Pancreas (tissue), 10 donors: ENCODE measurements around the gene TMED1. TPM values are rescaled to one million over a fixed set of nuclear protein-coding genes. Genes with fewer than 3 reads are reported as not detected.

Experiments
- ATAC-seq, 4 donors: fragments of 200-7000 bp; cut with Tn5 transposase; one replicate each; pipeline versions ENCODE4 v1.8.0 to v1.9.1; 2020; ENCODE audit warnings: mild to moderate bottlenecking in 4 of 4, moderate library complexity in 4 of 4
- DNase-seq, 6 donors: peaks; one replicate each; pipeline ENCODE4 v3.0.0-alpha.2; 2020
- FAIRE-seq: peaks from 2 replicates; lab custom pipeline; 2012; peaks lifted over from hg19 to GRCh38; lab: Jason Lieb, UNC
- H3K27ac ChIP-seq, 4 donors: fragments of 200-600 bp; sonication (generic); 1 replicate in 3 of 4; 2 replicates in 1 of 4; pipeline versions ENCODE4 v1.5.0 to v1.8.0; 2020
- H3K27me3 ChIP-seq, 4 donors: fragments of 200-600 bp; one replicate each; pipeline ENCODE4 v1.8.0; 2021
- H3K36me3 ChIP-seq, 3 donors: fragments of 200-600 bp; sonication (generic) in 1 of 3; one replicate each; pipeline versions ENCODE4 v1.5.0 to v1.8.0; 2020 to 2021
- H3K4me1 ChIP-seq, 3 donors: fragments of 200-600 bp; one replicate each; pipeline ENCODE4 v1.8.0; 2021
- H3K4me3 ChIP-seq, 4 donors: fragments of 200-600 bp; sonication (generic) in 2 of 4; one replicate each; pipeline versions ENCODE4 v1.5.0 to v1.8.0; 2020 to 2021
- H3K9me3 ChIP-seq, 4 donors: fragments of 200-600 bp; one replicate each; pipeline ENCODE4 v1.8.0; 2021
- WGBS, 2 donors: extraction: QIAGEN DNeasy Blood & Tissue Kit; methylation state at CpG; one replicate each; pipeline ENCODE4 v1.1.7; 2013; 5-methylcytosine and 5-hydroxymethylcytosine counted together
- intact Hi-C, 3 donors: fragments of 100-400 bp; cut with DNase I; formaldehyde crosslinking; loops; one replicate each; pipeline versions ENCODE4 v1.11.1 to v1.14.2; 2022
- polyA plus RNA-seq, 2 donors: library from polyadenylated mRNA; stranded (reverse); fragments of 200-250 nt; gene quantifications; one replicate each; pipeline ENCODE4 v1.2.3, GENCODE V29; 2013
- total RNA-seq, 6 donors: library from RNA; stranded (reverse); fragmentation: NEBNext Ultra II Directional in 4 of 6; extraction: Animal tissue kit (Norgen Biotek cat#: 25700) in 4 of 6; gene quantifications; one replicate each; pipeline versions ENCODE4 v1.2.1 to v1.2.4, GENCODE V29; 2021 to 2023
- TF ChIP-seq, protein P1 (sequence below), 4 donors: fragments of 200-600 bp; sonication (generic) in 3 of 4; IDR thresholded peaks; one replicate each; pipeline versions ENCODE4 v1.5.0 to v1.8.0; 2021; ENCODE audit warnings: antibody characterized with exemption in 4 of 4
- donor health status: healthy with polysubstance abuse.
- donor health status: DM: no; HTN: no; CAD: no; lungs with moderate emphysema.
- donor health status: DM: no; HTN: no; CAD: no.
- donor health status: control.
- donor health status: control.
- donor health status: Bipolar disorder and iron deficiency.
- donor health status: DM: yes; HTN: yes; CAD: no.
- donor health status: DM: no; HTN: no; CAD: no.
- donor health status: DM: no; HTN: no; CAD: no.
- donor health status: DM: yes; HTN: yes; CAD: no.

The TMED1 gene
- total and polyA plus RNA-seq, 8 donors: 13.6 to 32.3 (median 20.4) TPM

DNA sequence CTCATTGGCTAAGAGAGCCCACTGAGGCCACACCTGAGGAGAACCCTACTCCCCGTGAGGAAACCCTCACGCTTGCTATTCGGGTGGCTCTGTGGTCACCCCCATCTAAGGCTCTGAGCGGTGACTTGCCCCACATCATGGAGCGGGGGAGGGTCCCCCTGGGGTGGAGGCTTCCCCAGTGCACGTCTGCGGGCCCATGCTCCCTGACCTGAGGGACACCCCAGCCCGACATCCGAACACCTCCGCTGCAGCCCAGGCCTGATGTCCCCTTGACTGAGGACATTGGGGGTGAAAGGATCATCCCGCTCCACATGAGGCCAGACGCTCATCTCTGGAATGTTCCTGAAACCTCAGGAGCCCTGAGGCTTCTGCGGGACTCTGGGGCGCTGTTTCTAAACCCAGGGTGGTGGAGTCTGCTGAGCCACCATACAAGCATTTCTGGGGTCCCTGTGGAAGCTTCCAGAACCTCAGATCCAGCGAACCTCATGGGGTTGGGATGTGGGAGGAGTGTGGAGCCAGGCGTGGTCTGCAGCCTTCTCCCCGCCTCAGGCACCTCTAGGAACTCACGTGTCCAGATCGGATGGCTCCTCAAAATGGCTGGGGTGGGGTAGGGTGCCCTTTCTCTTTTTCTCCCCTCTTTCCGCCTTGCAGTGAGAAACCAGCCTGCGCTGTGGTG lies 19.9 kb downstream of the TMED1 start:
- H3K9me3 ChIP-seq: no peaks in the 10 kb centered on the region
- intact Hi-C loops: no loop called here
- ATAC-seq: no peak
- 93 to 94% methylated on average over 21 of the region's 21 CpGs for WGBS, 2 donors
- peak overlapping the region in 1 of 4 donors; percentile 20 for H3K4me3 ChIP-seq
- DNase-seq: no peak
- FAIRE-seq: no peak
- peaks cover 0 to 47% (median 8%) of the 10 kb centered on the region in 3 donors for H3K36me3 ChIP-seq
- H3K4me1 ChIP-seq: no peaks in the 10 kb centered on the region
- H3K27ac ChIP-seq: peak overlapping the region in 1 of 4 donors; percentile 50
- H3K27me3 ChIP-seq: no peaks in the 10 kb centered on the region
- TF ChIP-seq, protein P1, sequence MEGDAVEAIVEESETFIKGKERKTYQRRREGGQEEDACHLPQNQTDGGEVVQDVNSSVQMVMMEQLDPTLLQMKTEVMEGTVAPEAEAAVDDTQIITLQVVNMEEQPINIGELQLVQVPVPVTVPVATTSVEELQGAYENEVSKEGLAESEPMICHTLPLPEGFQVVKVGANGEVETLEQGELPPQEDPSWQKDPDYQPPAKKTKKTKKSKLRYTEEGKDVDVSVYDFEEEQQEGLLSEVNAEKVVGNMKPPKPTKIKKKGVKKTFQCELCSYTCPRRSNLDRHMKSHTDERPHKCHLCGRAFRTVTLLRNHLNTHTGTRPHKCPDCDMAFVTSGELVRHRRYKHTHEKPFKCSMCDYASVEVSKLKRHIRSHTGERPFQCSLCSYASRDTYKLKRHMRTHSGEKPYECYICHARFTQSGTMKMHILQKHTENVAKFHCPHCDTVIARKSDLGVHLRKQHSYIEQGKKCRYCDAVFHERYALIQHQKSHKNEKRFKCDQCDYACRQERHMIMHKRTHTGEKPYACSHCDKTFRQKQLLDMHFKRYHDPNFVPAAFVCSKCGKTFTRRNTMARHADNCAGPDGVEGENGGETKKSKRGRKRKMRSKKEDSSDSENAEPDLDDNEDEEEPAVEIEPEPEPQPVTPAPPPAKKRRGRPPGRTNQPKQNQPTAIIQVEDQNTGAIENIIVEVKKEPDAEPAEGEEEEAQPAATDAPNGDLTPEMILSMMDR (IDR thresholded peaks at IDR 0.05): no peak

DNA sequence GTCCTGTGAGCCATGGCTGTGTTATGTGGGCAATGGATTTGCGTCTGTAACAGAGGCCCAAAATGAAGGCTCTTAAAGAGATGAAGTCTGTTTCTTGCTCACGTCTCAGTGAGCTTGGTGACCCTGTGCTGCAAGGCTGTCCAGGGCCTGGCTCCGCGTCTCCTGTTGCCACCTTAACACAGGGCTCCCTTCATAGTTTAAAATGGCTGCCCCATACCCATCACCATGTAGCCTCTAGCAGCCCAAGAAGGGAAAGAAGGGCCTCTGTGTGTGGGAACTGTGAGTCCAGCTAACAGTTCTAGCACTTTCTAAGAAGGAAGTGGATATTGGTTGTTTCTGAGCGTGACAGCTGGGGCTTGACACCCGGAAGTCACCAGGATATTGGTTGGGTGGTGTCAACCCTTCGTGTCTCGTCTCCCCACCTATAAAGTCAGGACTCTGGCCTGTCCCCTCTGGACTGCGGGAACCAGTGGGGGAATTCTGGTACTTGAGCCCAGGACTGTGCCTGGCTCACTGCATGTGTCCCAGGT lies 20.9 kb downstream of the TMED1 start:
- ATAC-seq (no peak), DNase-seq (no peak), FAIRE-seq (no peak)
- intact Hi-C loops: no loop called here
- H3K36me3 ChIP-seq: peaks cover 0 to 48% (median 14%) of the 10 kb centered on the region in 3 donors
- no peaks in the 10 kb centered on the region for H3K27me3 ChIP-seq
- TF ChIP-seq, protein P1 (IDR thresholded peaks at IDR 0.05): no peak
- H3K9me3 ChIP-seq: no peaks in the 10 kb centered on the region
- H3K4me1 ChIP-seq: no peaks in the 10 kb centered on the region
- no peak overlapping the region for H3K4me3 ChIP-seq
- H3K27ac ChIP-seq: no peak overlapping the region
- WGBS, 2 donors: 95 to 97% methylated on average over 9 of the region's 9 CpGs

DNA sequence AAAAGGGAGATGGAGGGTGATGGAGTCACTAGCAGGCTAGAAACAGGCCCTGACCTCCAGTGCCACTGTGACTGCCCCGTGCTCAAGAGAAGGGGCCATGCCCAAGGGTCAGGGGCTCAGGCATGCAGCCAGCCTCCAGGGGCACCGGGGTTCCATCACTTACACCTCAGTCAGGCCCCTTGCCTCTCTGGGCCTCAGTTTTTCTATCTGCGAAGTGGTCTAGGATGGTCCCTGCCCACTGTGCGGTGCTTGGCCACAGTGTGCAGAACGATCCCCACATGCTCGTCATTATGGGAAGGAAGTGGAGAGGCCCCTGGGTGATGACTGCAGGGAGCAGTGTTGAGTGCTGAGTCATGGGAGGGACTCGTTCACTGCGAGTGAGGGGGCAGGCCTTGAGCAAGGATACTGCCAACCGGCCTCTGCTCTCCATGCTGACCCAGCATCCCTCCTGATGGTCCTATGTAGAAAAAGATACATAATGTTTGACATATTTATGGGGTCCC lies 23.1 kb downstream of the TMED1 start:
- no peaks in the 10 kb centered on the region for H3K9me3 ChIP-seq
- 87% methylated on average over 9 of the region's 9 CpGs for WGBS, 2 donors
- H3K27me3 ChIP-seq: no peaks in the 10 kb centered on the region
- peaks cover 0 to 43% (median 14%) of the 10 kb centered on the region in 3 donors for H3K36me3 ChIP-seq
- H3K27ac ChIP-seq: peak overlapping the region in 1 of 4 donors; percentile 19
- intact Hi-C loops: no loop called here
- TF ChIP-seq, protein P1 (IDR thresholded peaks at IDR 0.05): no peak
- H3K4me1 ChIP-seq: no peaks in the 10 kb centered on the region
- ATAC-seq (peak in 3 of 4 donors; percentile 28 to 52 (median 49)), FAIRE-seq (no peak), DNase-seq (no peak)
- H3K4me3 ChIP-seq: no peak overlapping the region

DNA sequence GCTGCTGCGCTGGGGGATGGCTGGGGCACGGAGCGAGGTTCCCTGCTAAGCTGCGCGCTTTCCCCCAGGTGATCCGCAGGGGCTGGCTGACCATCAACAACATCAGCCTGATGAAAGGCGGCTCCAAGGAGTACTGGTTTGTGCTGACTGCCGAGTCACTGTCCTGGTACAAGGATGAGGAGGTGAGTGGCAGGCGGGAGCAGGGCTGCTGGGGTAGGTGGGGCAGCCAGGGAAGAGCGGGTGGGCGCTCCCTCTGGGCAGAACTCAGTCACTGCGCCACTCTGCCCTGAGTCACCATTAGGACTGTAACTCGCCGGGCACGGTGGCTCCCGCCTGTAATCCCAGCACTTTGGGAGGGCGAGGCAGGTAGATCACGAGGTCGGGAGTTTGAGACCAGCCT lies 23.8 kb downstream of the TMED1 start:
- TF ChIP-seq, protein P1 (IDR thresholded peaks at IDR 0.05): no peak
- intact Hi-C loops: no loop called here
- WGBS, 2 donors: 96 to 98% methylated on average over 19 of the region's 19 CpGs
- peaks cover 0 to 43% (median 14%) of the 10 kb centered on the region in 3 donors for H3K36me3 ChIP-seq
- no peak for FAIRE-seq
- H3K27ac ChIP-seq: no peak overlapping the region
- no peak for DNase-seq
- no peaks in the 10 kb centered on the region for H3K4me1 ChIP-seq
- H3K27me3 ChIP-seq: no peaks in the 10 kb centered on the region
- no peak for ATAC-seq
- H3K4me3 ChIP-seq: no peak overlapping the region
- no peaks in the 10 kb centered on the region for H3K9me3 ChIP-seq
